GM19372 (cell line): ENCODE data around the gene SUSD6.

Source experiments
- ATAC-seq: cut with Tn5 transposase; IDR thresholded peaks from one replicate; pipeline ENCODE4 v1.9.1; 2021; ENCODE audit warnings: mild to moderate bottlenecking, low read depth, moderate library complexity; ENCODE audit not compliant: unreplicated experiment

SUSD6 gene

GRCh38 chr14:69749956-69750355, 138.6 kb downstream of the SUSD6 start:
- ATAC-seq, result no peak

- no peak for ATAC-seq
These were observed 139.1 kb downstream of the SUSD6 start for GRCh38 chr14:69750495-69750894.

- ATAC-seq, result no peak
These were observed 141.4 kb downstream of the SUSD6 start for GRCh38 chr14:69752773-69753172.

DNA sequence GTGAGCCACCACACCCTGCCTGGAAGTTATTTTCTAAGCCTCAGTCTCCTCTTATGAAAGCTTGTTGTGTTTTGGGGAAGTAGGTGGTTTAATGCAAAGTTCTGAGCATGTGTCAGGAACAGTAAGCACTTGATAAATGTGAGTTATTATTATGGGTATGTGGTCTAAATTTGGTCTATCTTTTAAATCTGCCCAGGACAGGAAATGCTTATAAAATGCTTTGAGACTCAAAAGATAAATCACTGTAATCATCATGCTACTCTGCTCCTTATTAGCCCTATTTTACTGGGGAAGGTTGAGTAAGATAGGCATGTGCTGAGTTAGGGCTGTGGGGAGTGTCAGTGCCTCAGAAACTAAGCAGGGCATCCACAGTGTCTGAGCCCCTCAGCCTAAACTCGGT, 142.5 kb downstream of the SUSD6 start:
- no peak for ATAC-seq

DNA sequence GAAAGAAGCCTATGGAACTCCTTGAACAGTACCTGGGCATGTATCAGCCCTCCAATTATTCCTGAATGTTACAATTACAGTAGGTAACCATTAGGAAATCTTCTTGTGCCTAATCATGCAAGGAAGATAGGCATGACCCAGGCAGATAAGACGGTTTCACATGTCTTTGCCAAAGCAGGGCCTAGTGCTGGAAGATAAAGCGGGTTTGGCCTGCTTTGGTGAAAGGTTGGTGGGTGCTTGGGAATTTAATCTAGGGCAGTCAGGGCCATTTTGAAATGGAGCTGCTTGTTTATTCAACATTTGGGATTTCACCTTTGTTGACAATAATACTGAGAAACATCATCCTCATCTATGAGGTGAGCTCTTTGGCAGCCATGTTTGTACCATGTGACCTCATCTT, 143.1 kb downstream of the SUSD6 start:
- no peak for ATAC-seq

GRCh38 chr14:69755296-69755695, 143.9 kb downstream of the SUSD6 start:
- no peak for ATAC-seq

- ATAC-seq, result no peak
These were observed 144.4 kb downstream of the SUSD6 start for GRCh38 chr14:69755784-69756183.

DNA sequence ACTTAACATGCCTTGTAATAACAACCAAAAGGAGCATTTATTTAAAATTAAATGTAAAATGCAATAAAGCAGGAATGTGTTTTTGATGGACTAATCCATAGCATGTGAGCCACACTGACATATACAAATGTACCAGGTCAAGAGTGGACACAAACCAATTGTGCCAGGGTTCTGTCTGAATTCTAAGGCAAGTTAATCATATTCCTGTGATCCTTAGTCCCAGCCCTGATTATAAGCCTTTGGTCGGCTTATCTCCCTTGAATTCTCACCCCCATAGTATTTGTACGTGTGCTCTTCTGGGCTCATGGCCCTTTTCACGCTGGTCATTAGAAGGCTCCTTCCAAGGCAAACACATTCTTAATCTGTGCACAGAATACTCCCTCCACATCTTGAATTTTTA, 144.9 kb downstream of the SUSD6 start:
- ATAC-seq, result no peak

DNA sequence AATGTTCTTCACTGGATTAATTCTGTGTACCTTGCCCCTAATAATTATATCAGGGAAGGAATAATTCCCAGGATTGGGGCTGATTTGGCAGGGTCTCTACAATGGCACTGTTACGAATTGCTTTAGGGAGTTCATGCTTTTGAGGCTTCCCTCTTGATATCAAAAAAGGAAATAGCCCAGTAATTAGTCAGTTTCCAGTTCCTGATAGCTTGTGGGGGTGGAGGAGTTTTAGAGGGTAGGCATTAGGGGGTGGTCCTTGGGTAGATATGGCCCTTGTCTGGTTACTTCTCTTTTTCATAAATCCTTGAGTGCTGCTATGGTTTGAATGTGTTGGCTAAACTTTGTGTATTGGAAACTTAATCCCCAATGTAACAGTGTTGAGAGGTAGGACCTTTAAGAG, 149.4 kb downstream of the SUSD6 start:
- no peak for ATAC-seq

DNA sequence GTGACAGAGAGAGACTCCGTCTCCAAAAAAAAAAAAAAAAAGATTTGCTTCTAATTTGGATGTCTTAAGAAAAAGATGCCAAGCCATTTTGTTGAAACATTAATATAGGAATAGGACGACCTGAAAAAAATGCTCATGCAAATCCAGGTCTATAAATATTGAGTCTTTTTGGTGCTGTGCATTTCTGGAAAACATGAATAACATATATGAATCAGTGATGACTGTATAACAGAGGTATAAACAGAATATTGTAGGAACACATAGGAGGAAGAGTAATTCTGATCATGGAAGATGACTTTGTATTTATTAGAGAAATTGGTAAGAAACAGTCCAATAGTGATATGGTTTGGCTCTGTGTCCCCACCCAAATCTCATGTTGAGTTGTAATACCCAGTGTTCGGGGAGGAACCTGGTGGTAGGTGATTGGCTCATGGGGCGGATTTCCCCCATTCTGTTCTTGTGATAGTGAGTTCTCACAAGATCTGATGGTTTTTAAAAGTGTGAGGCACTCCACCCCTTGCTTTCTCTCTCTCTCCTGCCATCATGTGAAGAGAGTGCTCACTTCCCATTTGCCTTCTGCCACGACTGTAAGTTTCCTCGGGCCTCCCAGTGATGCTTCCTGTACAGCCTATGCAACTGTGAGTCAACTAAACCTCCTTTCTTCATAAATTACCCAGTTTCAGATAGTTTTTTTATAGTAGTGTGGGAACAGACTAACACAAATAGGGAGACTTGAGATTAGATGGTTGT, 152.5 kb downstream of the SUSD6 start:
- ATAC-seq, result no peak
